ENCODE measurements around the gene LCE3D.
"Not testable (repeated sequence)": the region's sequence is repeated elsewhere in the genome, so short reads cannot be mapped to it uniquely, and the experiment has no call there.

The LCE3D gene

DNA sequence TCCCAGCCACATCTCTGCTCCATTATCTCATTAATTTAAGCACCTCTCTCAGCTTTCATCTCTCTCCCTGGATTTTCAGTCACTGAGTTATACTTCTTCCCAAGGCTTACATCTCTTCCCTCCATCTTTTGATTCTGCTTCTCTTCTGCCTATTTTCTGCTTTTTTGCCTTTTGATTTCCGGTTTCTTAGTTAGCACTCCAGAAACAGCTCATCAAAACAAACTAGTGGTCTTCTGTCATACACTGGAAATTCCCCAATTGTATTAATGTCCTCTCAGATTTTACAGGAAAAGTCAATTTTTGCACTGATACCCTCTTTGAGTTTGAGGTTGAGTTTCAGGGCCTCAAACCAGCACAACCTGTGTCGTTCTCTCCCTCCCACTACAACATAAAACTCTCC lies 15.2 kb downstream of the LCE3D start:
- H3K27me3 ChIP-seq (ENCODE audit: insufficient read depth, insufficient read length): no peaks in the 10 kb centered on the region
- H3K9ac ChIP-seq (ENCODE audit: insufficient read length, low read depth): no peak overlapping the region
- TF ChIP-seq YY1 (IDR thresholded peaks at IDR 0.05; ENCODE audit: insufficient read depth, insufficient read length) (no peak), SUZ12 (IDR thresholded peaks at IDR 0.05; ENCODE audit: extremely low read depth, insufficient read depth, insufficient read length) (no peak), ZNF274 (IDR thresholded peaks at IDR 0.05; ENCODE audit: low read depth, low read length) (no peak)
- no peaks in the 10 kb centered on the region for H3K4me1 ChIP-seq (ENCODE audit: insufficient read depth, insufficient read length)
- H3K36me3 ChIP-seq (ENCODE audit: insufficient read depth, insufficient read length, low read length): no peaks in the 10 kb centered on the region
- H3K9me3 ChIP-seq (ENCODE audit: insufficient read depth, low read length): peaks cover 15% of the 10 kb centered on the region; the same call in 1 of the 2 replicates
- no peak for DNase-seq (ENCODE audit: low read depth, low spot score)
- H3K4me3 ChIP-seq (ENCODE audit: insufficient read length, low read depth): no peak overlapping the region

DNA sequence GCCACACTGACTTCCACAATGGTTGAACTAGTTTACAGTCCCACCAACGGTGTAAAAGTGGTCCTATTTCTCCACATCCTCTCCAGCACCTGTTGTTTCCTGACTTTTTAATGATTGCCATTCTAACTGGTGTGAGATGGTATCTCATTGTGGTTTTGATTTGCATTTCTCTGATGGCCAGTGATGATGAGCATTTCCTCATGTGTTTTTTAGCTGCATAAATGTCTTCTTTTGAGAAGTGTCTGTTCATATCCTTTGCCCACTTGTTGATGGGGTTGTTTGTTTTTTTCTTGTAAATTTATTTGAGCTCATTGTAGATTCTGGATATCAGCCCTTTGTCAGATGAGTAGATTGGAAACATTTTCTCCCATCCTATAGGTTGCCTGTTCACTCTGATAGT lies 32.0 kb downstream of the LCE3D start:
- H3K4me1 ChIP-seq (ENCODE audit: insufficient read depth, insufficient read length); H3K4me3 ChIP-seq (ENCODE audit: insufficient read length, low read depth): not testable (repeated sequence)

DNA sequence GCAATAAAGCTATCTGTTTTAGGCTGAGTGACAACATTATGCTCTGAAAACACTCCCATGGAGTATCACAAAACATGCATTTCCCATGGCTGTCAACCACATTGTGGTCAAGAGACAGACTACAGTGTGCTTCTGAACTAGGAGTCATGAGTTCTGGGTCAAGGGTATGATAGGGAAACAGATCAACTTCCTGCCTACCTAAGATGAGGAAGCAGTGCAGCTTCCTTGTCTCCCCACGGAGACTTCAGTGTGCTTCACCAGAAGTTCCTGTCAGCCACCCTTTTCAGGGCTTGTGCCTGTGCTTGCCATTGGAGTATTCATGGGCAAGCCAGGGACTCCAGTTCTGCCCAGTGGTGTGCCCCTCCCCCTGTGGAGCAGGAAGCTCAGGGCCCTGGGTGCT lies 33.6 kb downstream of the LCE3D start:
- no peak overlapping the region for H3K9ac ChIP-seq (ENCODE audit: insufficient read length, low read depth)
- TF ChIP-seq YY1 (IDR thresholded peaks at IDR 0.05; ENCODE audit: insufficient read depth, insufficient read length): no peak
- no peak for TF ChIP-seq SUZ12 (IDR thresholded peaks at IDR 0.05; ENCODE audit: extremely low read depth, insufficient read depth, insufficient read length)
- TF ChIP-seq ZNF274 (IDR thresholded peaks at IDR 0.05; ENCODE audit: low read depth, low read length): no peak
- DNase-seq (ENCODE audit: low read depth, low spot score): no peak
- no peaks in the 10 kb centered on the region for H3K4me1 ChIP-seq (ENCODE audit: insufficient read depth, insufficient read length)
- no peaks in the 10 kb centered on the region for H3K27me3 ChIP-seq (ENCODE audit: insufficient read depth, insufficient read length)
- no peak overlapping the region for H3K4me3 ChIP-seq (ENCODE audit: insufficient read length, low read depth)
- no peaks in the 10 kb centered on the region for H3K36me3 ChIP-seq (ENCODE audit: insufficient read depth, insufficient read length, low read length)
- H3K9me3 ChIP-seq (ENCODE audit: insufficient read depth, low read length): no peaks in the 10 kb centered on the region

More for the DNA sequence above, 32.0 kb downstream of the LCE3D start:
- not testable (repeated sequence) for DNase-seq (ENCODE audit: low read depth, low spot score); H3K27me3 ChIP-seq (ENCODE audit: insufficient read depth, insufficient read length); H3K9ac ChIP-seq (ENCODE audit: insufficient read length, low read depth); H3K9me3 ChIP-seq (ENCODE audit: insufficient read depth, low read length); H3K36me3 ChIP-seq (ENCODE audit: insufficient read depth, insufficient read length, low read length)

DNA sequence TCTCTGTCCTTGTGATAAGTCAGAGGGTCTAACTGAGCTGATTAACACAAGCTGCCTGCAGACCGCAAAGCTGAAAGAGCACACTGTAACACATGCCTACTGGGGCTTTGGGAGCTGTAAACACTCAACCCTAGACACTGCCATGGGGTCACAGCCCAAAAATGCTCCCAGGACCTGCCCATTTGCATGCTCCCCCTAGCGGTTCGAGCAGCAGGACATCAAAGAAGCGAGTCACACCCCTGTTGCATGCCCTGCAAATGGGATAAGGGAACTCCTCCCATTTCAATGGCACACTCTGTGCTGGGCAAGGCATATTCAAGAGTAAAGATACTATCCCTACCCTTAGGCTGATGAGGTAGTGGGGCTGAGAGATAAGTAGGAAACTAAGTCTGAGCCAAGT lies 36.5 kb downstream of the LCE3D start:
- Histone ChIP-seq H3K4me1 (ENCODE audit: insufficient read depth, insufficient read length) (no peaks in the 10 kb centered on the region), H3K9ac (ENCODE audit: insufficient read length, low read depth) (no peak overlapping the region), H3K36me3 (ENCODE audit: insufficient read depth, insufficient read length, low read length) (no peaks in the 10 kb centered on the region), H3K4me3 (ENCODE audit: insufficient read length, low read depth) (no peak overlapping the region), H3K9me3 (ENCODE audit: insufficient read depth, low read length) (no peaks in the 10 kb centered on the region), H3K27me3 (ENCODE audit: insufficient read depth, insufficient read length) (no peaks in the 10 kb centered on the region)
- TF ChIP-seq YY1 (IDR thresholded peaks at IDR 0.05; ENCODE audit: insufficient read depth, insufficient read length): no peak
- TF ChIP-seq ZNF274 (IDR thresholded peaks at IDR 0.05; ENCODE audit: low read depth, low read length): no peak
- no peak for TF ChIP-seq SUZ12 (IDR thresholded peaks at IDR 0.05; ENCODE audit: extremely low read depth, insufficient read depth, insufficient read length)
- peak; percentile 23 for DNase-seq (ENCODE audit: low read depth, low spot score)

- Histone ChIP-seq H3K4me1 (ENCODE audit: insufficient read depth, insufficient read length) (no peaks in the 10 kb centered on the region), H3K9ac (ENCODE audit: insufficient read length, low read depth) (no peak overlapping the region), H3K27me3 (ENCODE audit: insufficient read depth, insufficient read length) (no peaks in the 10 kb centered on the region), H3K4me3 (ENCODE audit: insufficient read length, low read depth) (no peak overlapping the region), H3K9me3 (ENCODE audit: insufficient read depth, low read length) (no peaks in the 10 kb centered on the region), H3K36me3 (ENCODE audit: insufficient read depth, insufficient read length, low read length) (no peaks in the 10 kb centered on the region)
- no peak for TF ChIP-seq ZNF274 (IDR thresholded peaks at IDR 0.05; ENCODE audit: low read depth, low read length)
- TF ChIP-seq YY1 (IDR thresholded peaks at IDR 0.05; ENCODE audit: insufficient read depth, insufficient read length): no peak
- no peak for TF ChIP-seq SUZ12 (IDR thresholded peaks at IDR 0.05; ENCODE audit: extremely low read depth, insufficient read depth, insufficient read length)
- no peak for DNase-seq (ENCODE audit: low read depth, low spot score)
Measured at GRCh38 chr1:152539901-152540300, 40.4 kb downstream of the LCE3D start.

GRCh38 chr1:152537496-152537895 lies 42.8 kb downstream of the LCE3D start:
- Histone ChIP-seq H3K9ac (ENCODE audit: insufficient read length, low read depth) (no peak overlapping the region), H3K4me3 (ENCODE audit: insufficient read length, low read depth) (no peak overlapping the region), H3K4me1 (ENCODE audit: insufficient read depth, insufficient read length) (no peaks in the 10 kb centered on the region), H3K36me3 (ENCODE audit: insufficient read depth, insufficient read length, low read length) (no peaks in the 10 kb centered on the region), H3K9me3 (ENCODE audit: insufficient read depth, low read length) (no peaks in the 10 kb centered on the region), H3K27me3 (ENCODE audit: insufficient read depth, insufficient read length) (no peaks in the 10 kb centered on the region)
- TF ChIP-seq SUZ12 (IDR thresholded peaks at IDR 0.05; ENCODE audit: extremely low read depth, insufficient read depth, insufficient read length): no peak
- no peak for DNase-seq (ENCODE audit: low read depth, low spot score)

DNA sequence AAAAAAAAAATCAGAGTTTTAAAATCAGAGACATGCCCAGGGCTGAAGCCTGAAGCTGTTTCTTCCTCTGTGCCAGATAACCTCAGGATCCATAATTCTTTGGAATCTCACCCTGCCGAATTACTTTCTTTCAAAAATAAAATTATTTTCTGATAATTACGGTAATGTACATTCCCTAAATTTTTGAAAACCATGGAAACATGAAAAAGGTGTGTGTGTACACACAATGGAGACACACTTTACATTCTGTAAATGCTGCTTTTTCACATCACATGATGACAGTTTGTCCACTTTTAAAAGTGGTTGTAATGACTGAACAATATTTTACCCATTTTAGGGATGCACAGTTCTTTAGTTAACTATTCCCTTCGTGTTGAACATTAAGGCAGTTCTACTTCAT lies 44.5 kb downstream of the LCE3D start:
- DNase-seq (ENCODE audit: low read depth, low spot score): no peak
- no peaks in the 10 kb centered on the region for H3K27me3 ChIP-seq (ENCODE audit: insufficient read depth, insufficient read length)
- H3K4me3 ChIP-seq (ENCODE audit: insufficient read length, low read depth): no peak overlapping the region
- no peak for TF ChIP-seq YY1 (IDR thresholded peaks at IDR 0.05; ENCODE audit: insufficient read depth, insufficient read length)
- TF ChIP-seq SUZ12 (IDR thresholded peaks at IDR 0.05; ENCODE audit: extremely low read depth, insufficient read depth, insufficient read length): no peak
- TF ChIP-seq ZNF274 (IDR thresholded peaks at IDR 0.05; ENCODE audit: low read depth, low read length): no peak
- no peaks in the 10 kb centered on the region for H3K36me3 ChIP-seq (ENCODE audit: insufficient read depth, insufficient read length, low read length)
- H3K9ac ChIP-seq (ENCODE audit: insufficient read length, low read depth): no peak overlapping the region
- H3K4me1 ChIP-seq (ENCODE audit: insufficient read depth, insufficient read length): no peaks in the 10 kb centered on the region
- H3K9me3 ChIP-seq (ENCODE audit: insufficient read depth, low read length): peaks cover 15% of the 10 kb centered on the region

- TF ChIP-seq ZNF274 (IDR thresholded peaks at IDR 0.05; ENCODE audit: low read depth, low read length): no peak
- TF ChIP-seq SUZ12 (IDR thresholded peaks at IDR 0.05; ENCODE audit: extremely low read depth, insufficient read depth, insufficient read length): no peak
- no peak for TF ChIP-seq YY1 (IDR thresholded peaks at IDR 0.05; ENCODE audit: insufficient read depth, insufficient read length)
- H3K27me3 ChIP-seq (ENCODE audit: insufficient read depth, insufficient read length): no peaks in the 10 kb centered on the region
- H3K4me3 ChIP-seq (ENCODE audit: insufficient read length, low read depth): no peak overlapping the region
- H3K4me1 ChIP-seq (ENCODE audit: insufficient read depth, insufficient read length): no peaks in the 10 kb centered on the region
- H3K9me3 ChIP-seq (ENCODE audit: insufficient read depth, low read length): peaks cover 20% of the 10 kb centered on the region
- no peaks in the 10 kb centered on the region for H3K36me3 ChIP-seq (ENCODE audit: insufficient read depth, insufficient read length, low read length)
- peak; percentile 82 for DNase-seq (ENCODE audit: low read depth, low spot score)
- no peak overlapping the region for H3K9ac ChIP-seq (ENCODE audit: insufficient read length, low read depth)
Measured at GRCh38 chr1:152533327-152533938, 46.9 kb downstream of the LCE3D start.

Data from NT2/D1 (cell line).